Measurements from ENCODE around the gene ENTPD3.

The ENTPD3 gene

DNA sequence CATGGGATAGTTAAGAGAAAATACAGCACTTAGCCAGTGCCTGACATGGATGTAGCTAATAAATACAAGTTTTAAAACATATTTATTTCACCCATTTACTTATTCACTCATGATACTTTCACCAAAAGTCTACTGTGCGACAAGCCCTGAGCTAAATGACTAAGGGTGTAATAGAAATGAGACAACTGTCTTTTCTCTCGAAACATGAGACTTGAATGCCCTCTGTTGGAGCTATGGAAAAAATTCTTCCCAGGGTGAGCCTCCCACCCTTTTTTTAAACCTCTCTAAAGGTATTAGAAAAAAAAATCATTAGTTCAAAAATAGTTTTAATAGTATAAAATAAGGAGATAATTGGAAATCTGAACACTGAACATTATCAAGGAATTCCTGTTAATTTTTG is 45.8 kb downstream of the ENTPD3 start:
- Mint-ChIP-seq H3K27me3 (ENCODE audit: low read depth) (no peaks in the 10 kb centered on the region), H3K4me1 (ENCODE audit: low read depth) (no peaks in the 10 kb centered on the region), H3K4me3 (no peak overlapping the region), H3K27ac (no peak overlapping the region), H3K9me3 (no peaks in the 10 kb centered on the region), H3K36me3 (ENCODE audit: low read depth) (no peaks in the 10 kb centered on the region)
- DNase-seq (ENCODE audit: low spot score) = no peak

DNA sequence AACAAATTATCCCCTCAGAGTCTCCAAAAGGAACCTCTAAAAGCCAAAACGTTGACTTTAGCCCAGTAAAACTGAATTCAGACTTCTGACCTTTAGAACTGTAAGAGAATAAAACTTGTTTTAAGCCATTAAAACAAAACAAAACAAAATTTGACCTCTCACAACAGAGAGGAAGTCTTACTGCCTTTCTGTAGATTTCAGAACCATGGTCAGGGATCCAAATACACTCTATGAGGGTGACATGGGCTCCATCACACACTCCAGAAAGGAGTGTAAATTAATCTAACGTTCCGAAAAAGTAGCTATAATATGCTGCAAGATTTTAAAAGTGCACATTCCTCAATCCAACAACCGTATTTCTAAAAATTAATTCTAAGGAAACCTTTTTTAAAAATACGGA is 50.9 kb downstream of the ENTPD3 start:
- DNase-seq (ENCODE audit: low spot score) = no peak
- Mint-ChIP-seq H3K36me3 (ENCODE audit: low read depth) (no peaks in the 10 kb centered on the region), H3K4me3 (no peak overlapping the region), H3K27me3 (ENCODE audit: low read depth) (no peaks in the 10 kb centered on the region), H3K9me3 (no peaks in the 10 kb centered on the region), H3K4me1 (ENCODE audit: low read depth) (no peaks in the 10 kb centered on the region), H3K27ac (no peak overlapping the region)

GRCh38 chr3:40445062-40445461 is 58.1 kb downstream of the ENTPD3 start:
- Mint-ChIP-seq H3K27me3 (ENCODE audit: low read depth) (no peaks in the 10 kb centered on the region), H3K4me1 (ENCODE audit: low read depth) (peaks cover 1% of the 10 kb centered on the region), H3K27ac (no peak overlapping the region), H3K4me3 (no peak overlapping the region), H3K9me3 (no peaks in the 10 kb centered on the region), H3K36me3 (ENCODE audit: low read depth) (no peaks in the 10 kb centered on the region)
- DNase-seq (ENCODE audit: low spot score) = no peak

GRCh38 chr3:40445880-40446279 is 58.9 kb downstream of the ENTPD3 start:
- H3K9me3 Mint-ChIP-seq = no peaks in the 10 kb centered on the region
- H3K4me3 Mint-ChIP-seq = no peak overlapping the region
- DNase-seq (ENCODE audit: low spot score) = no peak
- H3K4me1 Mint-ChIP-seq (ENCODE audit: low read depth) = peaks cover 1% of the 10 kb centered on the region
- peaks cover 1% of the 10 kb centered on the region for H3K36me3 Mint-ChIP-seq (ENCODE audit: low read depth)
- H3K27ac Mint-ChIP-seq = no peak overlapping the region
- H3K27me3 Mint-ChIP-seq (ENCODE audit: low read depth) = no peaks in the 10 kb centered on the region

- DNase-seq (ENCODE audit: low spot score) = no peak
- no peaks in the 10 kb centered on the region for H3K27me3 Mint-ChIP-seq (ENCODE audit: low read depth)
- H3K36me3 Mint-ChIP-seq (ENCODE audit: low read depth) = peaks cover 2% of the 10 kb centered on the region
- H3K4me3 Mint-ChIP-seq = no peak overlapping the region
- H3K9me3 Mint-ChIP-seq = no peaks in the 10 kb centered on the region
- H3K4me1 Mint-ChIP-seq (ENCODE audit: low read depth) = peaks cover 15% of the 10 kb centered on the region
- no peak overlapping the region for H3K27ac Mint-ChIP-seq
These were observed 63.5 kb downstream of the ENTPD3 start for GRCh38 chr3:40450438-40450837.

- DNase-seq (ENCODE audit: low spot score) = no peak
- no peaks in the 10 kb centered on the region for H3K9me3 Mint-ChIP-seq
- no peak overlapping the region for H3K4me3 Mint-ChIP-seq
- H3K27me3 Mint-ChIP-seq (ENCODE audit: low read depth) = no peaks in the 10 kb centered on the region
- H3K27ac Mint-ChIP-seq = peak overlapping the region; percentile 32
- H3K36me3 Mint-ChIP-seq (ENCODE audit: low read depth) = peaks cover 2% of the 10 kb centered on the region
- peaks cover 21% of the 10 kb centered on the region for H3K4me1 Mint-ChIP-seq (ENCODE audit: low read depth)
These were observed 64.6 kb downstream of the ENTPD3 start for GRCh38 chr3:40451551-40451950.

DNA sequence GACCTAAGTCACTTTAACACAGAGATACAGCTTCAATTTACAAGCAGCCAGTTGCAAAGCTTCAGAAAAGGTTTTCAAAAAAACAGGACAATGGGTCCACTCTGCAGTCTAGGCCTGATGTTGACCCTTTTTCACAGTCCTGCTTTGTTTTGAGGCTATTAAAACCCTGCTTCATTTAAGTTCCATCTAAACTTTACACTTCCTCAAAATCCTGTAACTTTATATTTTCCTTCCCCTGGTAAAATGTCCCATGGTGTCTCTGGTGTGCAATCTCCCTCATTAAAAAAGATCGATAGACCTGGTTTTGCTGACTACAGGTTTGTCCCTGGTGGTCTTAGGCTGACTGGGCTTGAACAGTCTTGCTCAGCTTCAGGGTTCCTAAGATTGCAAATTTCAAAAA is 65.1 kb downstream of the ENTPD3 start:
- Mint-ChIP-seq H3K4me1 (ENCODE audit: low read depth) (peaks cover 23% of the 10 kb centered on the region), H3K9me3 (no peaks in the 10 kb centered on the region), H3K36me3 (ENCODE audit: low read depth) (peaks cover 2% of the 10 kb centered on the region), H3K4me3 (peak overlapping the region; percentile 97), H3K27me3 (ENCODE audit: low read depth) (no peaks in the 10 kb centered on the region), H3K27ac (peak overlapping the region; percentile 98)
- DNase-seq (ENCODE audit: low spot score) = no peak

GRCh38 chr3:40452562-40452875 is 65.5 kb downstream of the ENTPD3 start:
- no peaks in the 10 kb centered on the region for H3K9me3 Mint-ChIP-seq

GRCh38 chr3:40452876-40453730 is 66.1 kb downstream of the ENTPD3 start:
- Mint-ChIP-seq H3K27ac (peak overlapping the region; percentile 98), H3K4me1 (ENCODE audit: low read depth) (peaks cover 28% of the 10 kb centered on the region), H3K4me3 (peak overlapping the region; percentile 97), H3K27me3 (ENCODE audit: low read depth) (no peaks in the 10 kb centered on the region), H3K36me3 (ENCODE audit: low read depth) (peaks cover 7% of the 10 kb centered on the region), H3K9me3 (no peaks in the 10 kb centered on the region)
- DNase-seq (ENCODE audit: low spot score) = peak; percentile 97

More at GRCh38 chr3:40452562-40452875, 65.5 kb downstream of the ENTPD3 start:
- peaks cover 23% of the 10 kb centered on the region for H3K4me1 Mint-ChIP-seq (ENCODE audit: low read depth)
- H3K27ac Mint-ChIP-seq = peak overlapping the region; percentile 98
- no peaks in the 10 kb centered on the region for H3K27me3 Mint-ChIP-seq (ENCODE audit: low read depth)
- H3K36me3 Mint-ChIP-seq (ENCODE audit: low read depth) = peaks cover 2% of the 10 kb centered on the region
- DNase-seq (ENCODE audit: low spot score) = no peak
- H3K4me3 Mint-ChIP-seq = peak overlapping the region; percentile 97

- no peaks in the 10 kb centered on the region for H3K9me3 Mint-ChIP-seq
- H3K27me3 Mint-ChIP-seq (ENCODE audit: low read depth) = no peaks in the 10 kb centered on the region
- H3K4me3 Mint-ChIP-seq = peak overlapping the region; percentile 97
- H3K36me3 Mint-ChIP-seq (ENCODE audit: low read depth) = peaks cover 15% of the 10 kb centered on the region
- peak overlapping the region; percentile 98 for H3K27ac Mint-ChIP-seq
- DNase-seq (ENCODE audit: low spot score) = no peak
- H3K4me1 Mint-ChIP-seq (ENCODE audit: low read depth) = peaks cover 35% of the 10 kb centered on the region
These were observed 66.9 kb downstream of the ENTPD3 start for GRCh38 chr3:40453933-40454332.

GRCh38 chr3:40455328-40455727 is 68.3 kb downstream of the ENTPD3 start:
- Mint-ChIP-seq H3K27ac (peak overlapping the region; percentile 83), H3K27me3 (ENCODE audit: low read depth) (no peaks in the 10 kb centered on the region), H3K9me3 (no peaks in the 10 kb centered on the region), H3K36me3 (ENCODE audit: low read depth) (peaks cover 24% of the 10 kb centered on the region), H3K4me3 (peak overlapping the region; percentile 89), H3K4me1 (ENCODE audit: low read depth) (peaks cover 41% of the 10 kb centered on the region)
- no peak for DNase-seq (ENCODE audit: low spot score)

DNA sequence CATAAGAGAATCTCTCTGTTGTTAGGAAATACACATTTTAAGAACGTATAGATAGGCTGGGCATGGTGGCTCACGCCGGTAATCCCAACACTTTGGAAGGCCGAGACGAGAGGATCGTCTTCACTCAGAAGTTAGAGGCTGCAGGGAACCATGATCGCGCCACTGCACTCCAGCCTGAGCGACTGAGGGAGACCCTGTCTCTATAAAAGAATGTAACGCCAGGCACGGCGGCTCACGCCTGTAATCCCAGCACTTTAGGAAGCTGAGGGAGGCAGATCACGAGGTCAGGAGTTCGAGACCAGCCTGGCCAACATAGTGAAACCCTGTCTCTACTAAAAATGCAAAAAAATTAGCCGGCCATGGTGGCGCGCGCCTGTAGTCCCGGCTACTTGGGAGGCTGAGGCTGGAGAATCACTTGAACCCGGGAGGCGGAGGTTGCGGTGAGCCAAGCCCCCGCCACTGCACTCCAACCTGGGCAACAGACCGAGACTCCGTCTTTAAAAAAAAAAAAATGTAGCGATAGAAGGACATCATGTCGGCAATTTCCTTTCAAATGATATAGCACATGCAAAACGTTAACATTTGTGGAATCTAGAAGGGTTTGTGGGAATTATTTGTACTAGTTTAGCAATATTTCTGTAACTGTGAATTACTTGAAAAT is 69.4 kb downstream of the ENTPD3 start:
- H3K27ac Mint-ChIP-seq = peak overlapping the region; percentile 93
- no peaks in the 10 kb centered on the region for H3K27me3 Mint-ChIP-seq (ENCODE audit: low read depth)
- peak overlapping the region; percentile 89 for H3K4me3 Mint-ChIP-seq
- peaks cover 28% of the 10 kb centered on the region for H3K36me3 Mint-ChIP-seq (ENCODE audit: low read depth)
- no peak for DNase-seq (ENCODE audit: low spot score)
- peaks cover 45% of the 10 kb centered on the region for H3K4me1 Mint-ChIP-seq (ENCODE audit: low read depth)
- H3K9me3 Mint-ChIP-seq = no peaks in the 10 kb centered on the region

DNA sequence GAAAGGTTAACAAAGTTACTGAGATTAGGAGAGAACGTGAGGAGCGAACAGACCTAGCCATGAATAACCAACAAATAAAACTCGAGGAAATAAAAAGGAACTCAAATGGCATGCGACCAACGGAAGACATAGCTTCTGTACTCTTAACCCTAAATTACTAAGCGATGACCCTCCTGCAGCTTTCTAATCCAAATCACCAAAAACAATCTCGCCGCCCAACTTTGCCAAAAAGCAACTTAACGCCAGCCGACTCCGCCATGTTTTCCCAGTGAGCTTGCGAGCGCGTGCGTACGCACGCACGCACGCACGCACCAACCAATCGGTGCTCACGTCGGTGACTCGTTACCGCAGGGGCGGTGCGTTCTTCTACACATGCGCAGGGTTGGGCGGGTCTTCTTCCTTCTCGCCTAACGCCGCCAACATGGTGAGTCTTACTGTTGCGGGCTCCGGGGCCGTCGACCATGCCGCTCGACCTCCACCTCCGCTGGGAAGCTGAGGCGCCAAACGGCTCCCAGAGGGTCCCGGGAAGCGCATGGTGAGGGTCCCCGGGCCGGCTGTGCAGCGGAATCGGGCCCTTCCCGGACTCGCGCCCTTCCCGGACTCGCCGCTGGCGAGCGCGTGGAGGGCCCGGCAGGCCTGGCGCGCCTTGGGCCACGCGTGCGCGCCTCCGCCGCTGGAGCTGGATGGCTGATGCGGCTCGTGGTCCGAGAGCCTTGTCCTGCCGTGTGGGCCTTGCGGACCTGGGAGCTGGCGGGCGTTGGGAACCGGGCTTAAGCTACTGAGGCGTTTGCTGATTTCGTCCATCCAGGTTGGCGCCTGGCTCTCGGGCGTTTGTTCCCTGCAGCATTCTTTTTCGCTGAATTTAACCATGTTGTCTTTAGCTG is 70.2 kb downstream of the ENTPD3 start, which contains the start of gene RPL14:
Gene RPL14, plus strand, starts transcription at position 400 of the 884 bp plus-strand sequence. Its CDS starts 133 bp downstream, at position 533.
- Mint-ChIP-seq H3K4me1 (ENCODE audit: low read depth) (peaks cover 50% of the 10 kb centered on the region), H3K9me3 (no peaks in the 10 kb centered on the region), H3K4me3 (peak within 1 kb of the TSS; percentile 89), H3K27ac (peak within 1 kb of the TSS; percentile 95), H3K27me3 (ENCODE audit: low read depth) (no peaks in the 10 kb centered on the region), H3K36me3 (ENCODE audit: low read depth) (peaks cover 35% of the 10 kb centered on the region)
- peak; percentile 94 for DNase-seq (ENCODE audit: low spot score)

- H3K4me3 Mint-ChIP-seq = peak overlapping the region; percentile 89
- DNase-seq (ENCODE audit: low spot score) = no peak
- H3K27me3 Mint-ChIP-seq (ENCODE audit: low read depth) = no peaks in the 10 kb centered on the region
- peaks cover 45% of the 10 kb centered on the region for H3K4me1 Mint-ChIP-seq (ENCODE audit: low read depth)
- H3K27ac Mint-ChIP-seq = peak overlapping the region; percentile 95
- peaks cover 44% of the 10 kb centered on the region for H3K36me3 Mint-ChIP-seq (ENCODE audit: low read depth)
- H3K9me3 Mint-ChIP-seq = no peaks in the 10 kb centered on the region
These were observed 71.5 kb downstream of the ENTPD3 start for GRCh38 chr3:40458473-40458872.

Data from T-helper 2 cell treated with Interferon-gamma antibody and Interleukin-4, amounts not matched to agents 5 μg/mL and 100 μg/mL, for 36 hours (primary cell).